ENCODE data around the gene GAL3ST3. TPM values are rescaled to one million over a fixed set of nuclear protein-coding genes. Genes with fewer than 3 reads are reported as not detected.
A peak's percentile ranks its signal among the peaks of the same experiment; 100 is the strongest.
"Not testable (repeated sequence)": the region's sequence is repeated elsewhere in the genome, so short reads cannot be mapped to it uniquely, and the experiment has no call there.

The GAL3ST3 gene
- total RNA-seq, 1 donor from 2014 or later = 3.7 TPM

DNA sequence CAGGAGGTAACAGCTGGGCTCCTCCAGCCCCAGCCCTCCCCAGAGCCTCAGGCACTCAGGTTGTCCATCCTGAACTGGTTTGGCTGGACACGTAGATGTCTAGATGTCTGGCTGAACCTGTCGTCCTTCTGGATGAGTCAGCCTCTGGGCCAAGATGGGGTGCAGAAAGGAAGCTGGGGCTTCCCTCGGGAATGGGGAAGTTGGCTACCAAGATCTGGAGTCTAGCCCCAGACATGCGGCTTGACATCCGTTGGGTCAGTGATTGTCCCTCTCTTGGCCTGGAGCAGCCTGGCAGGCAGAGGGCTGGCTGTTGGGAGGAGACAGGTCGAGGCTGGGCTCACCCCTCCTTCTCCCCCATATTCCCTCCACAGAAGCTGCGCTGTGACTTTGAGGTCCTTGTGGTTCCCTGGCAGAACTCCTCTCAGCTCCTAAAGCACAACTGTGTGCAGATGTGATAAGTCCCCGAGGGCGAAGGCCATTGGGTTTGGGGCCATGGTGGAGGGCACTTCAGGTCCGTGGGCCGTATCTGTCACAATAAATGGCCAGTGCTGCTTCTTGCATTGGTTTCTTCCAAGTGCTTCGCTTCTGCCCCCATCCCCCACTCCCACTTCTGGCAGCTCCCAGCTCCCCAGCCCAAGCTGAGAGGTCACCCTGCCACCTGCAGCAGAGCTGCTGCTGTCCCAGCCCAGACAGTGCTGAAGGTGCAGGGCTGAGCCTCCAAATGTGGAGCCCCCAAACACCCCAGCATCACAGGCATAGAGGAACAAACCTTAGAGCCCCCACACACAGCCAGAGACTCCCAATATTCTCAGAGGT, 35.8 kb downstream of the GAL3ST3 start:
- no peak overlapping the region for H3K4me3 Mint-ChIP-seq
- H3K27me3 Mint-ChIP-seq = peaks cover 13% of the 10 kb centered on the region
- no peaks in the 10 kb centered on the region for H3K9me3 Mint-ChIP-seq
- DNase-seq (ENCODE audit: extremely low spot score, unreplicated experiment) = no peak
- H3K27ac Mint-ChIP-seq = no peak overlapping the region
- H3K36me3 Mint-ChIP-seq = no peaks in the 10 kb centered on the region
- TF ChIP-seq, protein P1, sequence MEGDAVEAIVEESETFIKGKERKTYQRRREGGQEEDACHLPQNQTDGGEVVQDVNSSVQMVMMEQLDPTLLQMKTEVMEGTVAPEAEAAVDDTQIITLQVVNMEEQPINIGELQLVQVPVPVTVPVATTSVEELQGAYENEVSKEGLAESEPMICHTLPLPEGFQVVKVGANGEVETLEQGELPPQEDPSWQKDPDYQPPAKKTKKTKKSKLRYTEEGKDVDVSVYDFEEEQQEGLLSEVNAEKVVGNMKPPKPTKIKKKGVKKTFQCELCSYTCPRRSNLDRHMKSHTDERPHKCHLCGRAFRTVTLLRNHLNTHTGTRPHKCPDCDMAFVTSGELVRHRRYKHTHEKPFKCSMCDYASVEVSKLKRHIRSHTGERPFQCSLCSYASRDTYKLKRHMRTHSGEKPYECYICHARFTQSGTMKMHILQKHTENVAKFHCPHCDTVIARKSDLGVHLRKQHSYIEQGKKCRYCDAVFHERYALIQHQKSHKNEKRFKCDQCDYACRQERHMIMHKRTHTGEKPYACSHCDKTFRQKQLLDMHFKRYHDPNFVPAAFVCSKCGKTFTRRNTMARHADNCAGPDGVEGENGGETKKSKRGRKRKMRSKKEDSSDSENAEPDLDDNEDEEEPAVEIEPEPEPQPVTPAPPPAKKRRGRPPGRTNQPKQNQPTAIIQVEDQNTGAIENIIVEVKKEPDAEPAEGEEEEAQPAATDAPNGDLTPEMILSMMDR (conservative IDR thresholded peaks at IDR 0.05) = no peak
- no peaks in the 10 kb centered on the region for H3K4me1 Mint-ChIP-seq (ENCODE audit: unreplicated experiment)

DNA sequence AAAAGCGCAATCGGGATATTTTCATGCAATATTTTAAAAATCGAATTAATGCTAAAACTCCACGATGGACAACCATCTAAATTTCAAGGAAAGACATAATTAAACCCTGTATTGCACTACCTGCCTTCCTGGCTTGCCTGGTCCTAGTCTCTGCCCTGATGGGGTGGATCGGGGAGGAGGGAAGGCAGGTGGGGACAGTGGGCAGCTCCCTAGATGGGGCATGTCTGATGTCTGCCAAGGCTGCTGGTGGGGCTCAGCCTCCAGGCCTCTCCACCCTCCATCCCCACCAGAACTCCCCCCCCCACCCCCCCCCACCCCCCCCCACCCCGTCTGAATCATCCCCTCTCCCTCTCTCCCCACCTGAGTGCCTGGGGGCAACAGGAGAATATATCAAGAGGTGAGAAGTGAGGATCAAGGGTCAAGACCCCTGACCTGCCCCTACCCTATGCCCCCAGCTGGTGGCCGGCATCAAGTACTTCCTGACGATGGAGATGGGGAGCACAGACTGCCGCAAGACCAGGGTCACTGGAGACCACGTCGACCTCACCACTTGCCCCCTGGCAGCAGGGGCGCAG, 36.5 kb downstream of the GAL3ST3 start:
- DNase-seq (ENCODE audit: extremely low spot score, unreplicated experiment) = no peak
- H3K4me1 Mint-ChIP-seq (ENCODE audit: unreplicated experiment) = no peaks in the 10 kb centered on the region
- H3K27me3 Mint-ChIP-seq = peaks cover 13% of the 10 kb centered on the region
- no peaks in the 10 kb centered on the region for H3K9me3 Mint-ChIP-seq
- TF ChIP-seq, protein P1 (conservative IDR thresholded peaks at IDR 0.05) = no peak
- no peak overlapping the region for H3K4me3 Mint-ChIP-seq
- no peak overlapping the region for H3K27ac Mint-ChIP-seq
- H3K36me3 Mint-ChIP-seq = no peaks in the 10 kb centered on the region

DNA sequence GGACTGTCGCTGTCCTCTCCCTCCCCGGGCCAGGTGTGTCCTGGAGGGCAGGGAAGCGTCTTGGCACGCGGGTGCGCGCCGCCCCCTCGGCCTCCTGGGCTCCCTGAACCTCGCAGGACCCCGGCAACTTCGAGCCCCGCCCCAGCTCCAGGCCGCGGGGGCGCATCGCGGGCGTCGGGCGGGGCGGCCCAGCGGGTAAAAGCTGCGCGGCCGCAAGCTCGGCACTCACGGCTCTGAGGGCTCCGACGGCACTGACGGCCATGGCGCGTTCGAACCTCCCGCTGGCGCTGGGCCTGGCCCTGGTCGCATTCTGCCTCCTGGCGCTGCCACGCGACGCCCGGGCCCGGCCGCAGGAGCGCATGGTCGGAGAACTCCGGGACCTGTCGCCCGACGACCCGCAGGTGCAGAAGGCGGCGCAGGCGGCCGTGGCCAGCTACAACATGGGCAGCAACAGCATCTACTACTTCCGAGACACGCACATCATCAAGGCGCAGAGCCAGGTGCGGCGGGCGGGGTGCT, 37.1 kb downstream of the GAL3ST3 start, which contains the start of gene CST6:
Gene CST6, plus strand, starts transcription at position 224 of the 519 bp plus-strand sequence. Its CDS starts 37 bp downstream, at position 261.
- Mint-ChIP-seq H3K4me1 (ENCODE audit: unreplicated experiment) (no peaks in the 10 kb centered on the region), H3K36me3 (no peaks in the 10 kb centered on the region), H3K27me3 (peaks cover 13% of the 10 kb centered on the region), H3K27ac (peak within 1 kb of the TSS; percentile 66), H3K4me3 (peak within 1 kb of the TSS; percentile 54), H3K9me3 (no peaks in the 10 kb centered on the region)
- no peak for DNase-seq (ENCODE audit: extremely low spot score, unreplicated experiment)
- TF ChIP-seq, protein P1 (conservative IDR thresholded peaks at IDR 0.05) = no peak

DNA sequence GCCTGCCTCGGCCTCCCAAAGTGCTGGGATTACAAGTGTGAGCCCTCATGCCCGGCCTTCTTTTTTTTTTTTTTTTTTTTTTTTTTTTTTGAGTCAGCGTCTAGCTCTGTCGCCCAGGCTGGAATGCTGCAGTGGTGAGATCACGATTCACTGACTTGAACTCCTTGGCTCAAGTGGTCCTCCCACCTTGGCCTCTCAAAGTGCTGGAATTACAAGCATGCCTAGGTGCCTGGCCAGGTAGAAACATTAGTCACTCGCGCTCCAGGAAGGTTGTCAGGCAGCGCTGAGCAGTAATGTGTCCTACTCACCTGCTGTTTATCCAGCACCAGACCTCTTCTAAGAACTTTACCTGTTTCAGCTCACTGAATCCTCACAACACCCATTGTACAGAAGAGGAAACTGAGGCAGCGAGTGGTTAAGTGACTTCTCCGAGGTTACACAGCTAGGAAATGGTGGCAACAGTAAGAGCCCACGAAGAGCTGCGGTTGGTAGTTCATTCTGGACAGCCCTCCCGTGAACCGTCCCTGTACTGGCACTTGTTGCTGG, 37.6 kb downstream of the GAL3ST3 start:
- Mint-ChIP-seq H3K27ac (peak overlapping the region; percentile 66), H3K36me3 (no peaks in the 10 kb centered on the region), H3K9me3 (no peaks in the 10 kb centered on the region), H3K4me3 (peak overlapping the region; percentile 54), H3K27me3 (peaks cover 13% of the 10 kb centered on the region), H3K4me1 (ENCODE audit: unreplicated experiment) (no peaks in the 10 kb centered on the region)
- DNase-seq (ENCODE audit: extremely low spot score, unreplicated experiment) = no peak
- TF ChIP-seq, protein P1 (conservative IDR thresholded peaks at IDR 0.05) = no peak

DNA sequence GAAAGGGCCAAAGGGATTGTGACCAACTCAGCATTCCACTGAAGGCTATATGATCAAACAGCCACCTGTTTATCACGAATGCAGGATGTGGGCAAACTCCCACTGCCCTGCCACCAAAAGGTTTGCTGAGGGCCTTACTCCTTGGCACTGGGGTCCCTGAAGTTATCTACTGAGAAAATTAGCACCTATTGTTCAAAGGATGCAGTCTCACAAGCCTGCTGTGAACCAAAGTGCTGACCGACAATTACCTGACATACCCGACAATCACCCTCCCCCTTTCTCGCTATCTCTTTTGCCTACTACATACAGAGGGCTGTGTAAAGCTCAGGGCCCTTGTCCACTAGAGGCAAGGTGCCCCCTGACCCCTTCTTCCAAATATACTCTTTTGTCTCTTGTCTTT, 38.9 kb downstream of the GAL3ST3 start:
- H3K4me1 Mint-ChIP-seq (ENCODE audit: unreplicated experiment); H3K4me3 Mint-ChIP-seq; DNase-seq (ENCODE audit: extremely low spot score, unreplicated experiment); H3K9me3 Mint-ChIP-seq; H3K36me3 Mint-ChIP-seq: not testable (repeated sequence)
- Mint-ChIP-seq H3K27ac (peak overlapping the region; percentile 56), H3K27me3 (peaks cover 13% of the 10 kb centered on the region)

Data from type B pancreatic cell (in vitro differentiated cells).